GM19351 (cell line): Measurements from ENCODE around the gene PLEKHA6.

Experiments used
- ATAC-seq: cut with Tn5 transposase; IDR thresholded peaks from one replicate; pipeline ENCODE4 v1.9.1; 2021; ENCODE audit warnings: mild to moderate bottlenecking, moderate library complexity; ENCODE audit not compliant: unreplicated experiment

The PLEKHA6 gene

GRCh38 chr1:204218552-204218951 lies 141.2 kb downstream of the PLEKHA6 start:
- ATAC-seq = no peak

GRCh38 chr1:204217648-204218000 lies 142.1 kb downstream of the PLEKHA6 start:
- ATAC-seq = no peak

GRCh38 chr1:204216880-204217647 lies 142.7 kb downstream of the PLEKHA6 start:
- ATAC-seq = no peak

GRCh38 chr1:204216236-204216635 lies 143.5 kb downstream of the PLEKHA6 start:
- ATAC-seq = no peak

GRCh38 chr1:204213668-204214662 lies 145.8 kb downstream of the PLEKHA6 start, which contains the start of gene GOLT1A:
Gene GOLT1A (minus strand): TSS chr1:204213988. CDS start chr1:204213906, 82 bp downstream.
- ATAC-seq = no peak

GRCh38 chr1:204212715-204213114 lies 147.0 kb downstream of the PLEKHA6 start:
- no peak for ATAC-seq

- ATAC-seq = no peak
Observed at GRCh38 chr1:204211046-204211445, 148.7 kb downstream of the PLEKHA6 start.

- ATAC-seq = no peak
Observed at GRCh38 chr1:204207136-204207616, 152.6 kb downstream of the PLEKHA6 start.

- ATAC-seq = no peak
Observed at GRCh38 chr1:204206121-204206520, 153.6 kb downstream of the PLEKHA6 start.

GRCh38 chr1:204205486-204205885 lies 154.2 kb downstream of the PLEKHA6 start:
- ATAC-seq = no peak

GRCh38 chr1:204204944-204205343 lies 154.8 kb downstream of the PLEKHA6 start:
- ATAC-seq = no peak

GRCh38 chr1:204203206-204203767 lies 156.4 kb downstream of the PLEKHA6 start:
- no peak for ATAC-seq

- no peak for ATAC-seq
Observed at GRCh38 chr1:204202481-204202880, 157.2 kb downstream of the PLEKHA6 start.

GRCh38 chr1:204201348-204202040 lies 158.2 kb downstream of the PLEKHA6 start:
- no peak for ATAC-seq

- no peak for ATAC-seq
Observed at GRCh38 chr1:204199579-204199978, 160.2 kb downstream of the PLEKHA6 start.

- ATAC-seq = no peak
Observed at GRCh38 chr1:204198348-204199340, 161.1 kb downstream of the PLEKHA6 start.

GRCh38 chr1:204197068-204197467 lies 162.7 kb downstream of the PLEKHA6 start:
- ATAC-seq = no peak

- ATAC-seq = no peak
Observed at GRCh38 chr1:204196068-204196795, 163.5 kb downstream of the PLEKHA6 start, which contains the start of gene KISS1. Gene KISS1 (minus strand): TSS chr1:204196491. CDS start chr1:204192876, 3,615 bp downstream.

GRCh38 chr1:204194771-204195170 lies 165.0 kb downstream of the PLEKHA6 start:
- no peak for ATAC-seq
